SH-SY5Y (cell line): Measurements from ENCODE around the gene CALB2.

Experiments
- GATA2 ChIP-seq: IDR thresholded peaks from 2 replicates; pipeline ENCODE4 v1.6.1; 2011; ENCODE audit warnings: mild to moderate bottlenecking, low read depth, low read length
- GATA3 ChIP-seq: IDR thresholded peaks from 2 replicates; pipeline ENCODE4 v1.6.1; 2011; ENCODE audit warnings: low read depth, mild to moderate bottlenecking, low read length, moderate library complexity

- TF ChIP-seq GATA3 (no peak), GATA2 (no peak)
These were observed 43.3 kb upstream of the CALB2 start for GRCh38 chr16:71315269-71315668.
